ENCODE data around the gene CA10. TPM values are rescaled to one million over a fixed set of nuclear protein-coding genes. Genes with fewer than 3 reads are reported as not detected.

The CA10 gene
- total and polyA plus RNA-seq, 4 donors = not detected

DNA sequence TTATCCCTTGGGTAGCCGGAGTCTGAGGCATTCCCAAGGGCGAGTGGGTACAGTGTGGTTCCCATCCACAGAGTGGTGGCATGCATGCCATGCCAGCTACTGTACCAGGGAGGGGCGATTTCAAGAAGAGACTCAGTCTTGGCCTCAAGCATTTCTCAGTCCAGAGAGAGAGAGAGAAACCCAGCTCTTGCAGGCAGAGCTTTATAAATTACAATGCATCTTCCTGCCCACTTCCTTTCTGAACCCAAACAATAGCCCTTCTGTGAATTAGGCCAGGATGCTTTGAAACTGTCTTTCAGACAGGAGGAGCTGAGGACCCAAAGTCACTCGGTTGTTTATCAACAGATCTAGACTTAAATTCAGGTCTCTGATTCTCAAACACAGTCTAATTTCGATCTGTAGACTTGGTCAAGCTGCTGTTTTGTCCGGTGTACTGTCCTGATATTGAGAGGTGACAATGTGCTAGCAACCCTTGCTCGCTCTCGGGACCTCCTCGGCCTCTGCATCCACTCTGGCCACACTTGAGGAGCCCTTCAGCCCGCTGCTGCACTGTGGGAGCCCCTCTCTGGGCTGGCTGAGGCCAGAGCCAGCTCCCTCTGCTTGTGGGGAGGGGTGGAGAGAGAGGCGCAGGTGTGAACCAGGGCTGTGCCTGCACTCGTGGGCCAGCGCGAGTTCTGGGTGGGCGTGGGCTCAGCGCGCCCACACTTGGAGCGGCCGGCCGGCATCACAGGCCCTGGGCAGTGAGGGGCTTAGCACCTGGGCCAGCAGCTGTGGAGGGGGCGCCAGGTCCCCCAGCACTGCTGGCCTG is 490.2 kb downstream of the CA10 start:
- Histone ChIP-seq H3K36me3 (ENCODE audit: control insufficient read depth in 1 of 2, insufficient read depth in 2 of 2, low read length in 1 of 2) (no peaks in the 10 kb centered on the region), H3K9me3 (ENCODE audit: control insufficient read depth, low read length) (peaks cover 2% of the 10 kb centered on the region), H3K4me1 (ENCODE audit: control insufficient read depth in 1 of 2, insufficient read depth in 2 of 2, low read length in 2 of 2) (no peaks in the 10 kb centered on the region), H3K27me3 (ENCODE audit: control insufficient read depth in 1 of 2, insufficient read depth in 2 of 2, low read length in 1 of 2) (no peaks in the 10 kb centered on the region), H3K4me3 (ENCODE audit: low read length in 2 of 2) (no peak overlapping the region), H3K27ac (ENCODE audit: low read depth in 1 of 2, low read length in 2 of 2) (no peak overlapping the region)
- DNase-seq (no peak), ATAC-seq (ENCODE audit: low FRiP score) (no peak)
- 85 to 92% methylated on average over 15 to 21 of the region's 21 CpGs for WGBS, 2 donors
- intact Hi-C loops (cut with DNase I) = no loop called here

DNA sequence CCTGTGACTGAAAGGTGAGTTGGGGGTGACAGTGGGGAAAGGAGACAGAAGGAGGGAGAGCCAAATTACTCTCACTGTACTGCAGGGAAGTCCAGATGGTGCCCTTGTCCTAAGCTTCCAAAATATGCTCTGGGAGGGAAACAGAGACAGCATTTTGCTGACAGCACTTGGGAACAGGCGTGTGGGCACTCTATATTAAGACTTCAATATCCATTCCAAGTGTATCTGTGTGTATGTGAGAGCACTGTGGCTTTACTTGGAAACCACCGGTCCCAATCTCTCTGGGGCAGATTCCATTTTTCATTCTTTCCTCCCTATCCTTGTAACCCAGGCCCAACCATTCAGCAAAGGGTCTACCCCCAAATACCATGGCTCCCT is 490.8 kb downstream of the CA10 start:
- H3K27ac ChIP-seq (ENCODE audit: low read depth in 1 of 2, low read length in 2 of 2) = no peak overlapping the region
- no peak overlapping the region for H3K4me3 ChIP-seq (ENCODE audit: low read length in 2 of 2)
- no peak for ATAC-seq (ENCODE audit: low FRiP score)
- 70 to 71% methylated on average over 2 of the region's 2 CpGs for WGBS, 2 donors
- H3K9me3 ChIP-seq (ENCODE audit: control insufficient read depth, low read length) = peaks cover 2% of the 10 kb centered on the region
- no peaks in the 10 kb centered on the region for H3K27me3 ChIP-seq (ENCODE audit: control insufficient read depth in 1 of 2, insufficient read depth in 2 of 2, low read length in 1 of 2)
- H3K4me1 ChIP-seq (ENCODE audit: control insufficient read depth in 1 of 2, insufficient read depth in 2 of 2, low read length in 2 of 2) = no peaks in the 10 kb centered on the region
- H3K36me3 ChIP-seq (ENCODE audit: control insufficient read depth in 1 of 2, insufficient read depth in 2 of 2, low read length in 1 of 2) = no peaks in the 10 kb centered on the region
- intact Hi-C loops (cut with DNase I) = no loop called here
- DNase-seq = no peak

DNA sequence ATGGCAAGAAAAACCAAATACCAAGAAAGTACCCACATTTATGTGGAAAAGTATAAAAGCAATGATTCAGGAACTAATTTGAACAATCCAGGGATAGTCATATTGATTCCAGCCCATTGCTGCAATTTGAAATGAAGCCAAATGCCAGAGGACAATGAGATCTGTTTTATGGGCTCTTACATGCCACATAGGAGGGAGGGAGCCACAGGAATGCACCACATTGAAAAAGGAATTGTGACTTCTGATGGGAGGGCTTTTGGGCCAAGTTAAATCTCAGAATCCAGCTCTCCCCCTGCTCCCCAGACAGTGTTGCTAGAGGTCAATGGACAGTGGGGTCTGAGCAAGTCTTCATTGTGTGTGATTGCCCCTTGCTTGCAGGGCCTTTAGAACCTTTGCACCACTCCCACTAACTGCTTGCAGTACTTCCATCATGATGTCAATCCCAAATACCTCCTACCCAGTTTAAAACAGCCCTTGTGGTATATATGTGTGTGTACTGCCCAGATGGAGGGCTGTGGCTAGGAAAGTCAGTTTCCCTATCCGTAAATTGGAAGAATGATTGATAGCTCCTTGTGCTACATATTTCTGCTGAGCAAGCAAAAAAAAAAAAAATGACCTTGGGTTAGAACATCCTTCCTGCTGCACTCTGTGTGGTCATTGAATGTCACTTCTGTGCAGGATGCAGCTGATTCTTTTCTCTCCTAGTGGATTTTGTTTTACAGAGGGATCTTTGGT is 491.4 kb downstream of the CA10 start:
- DNase-seq = no peak
- WGBS, 2 donors = 50 to 59% methylated on average over 1 of the region's 1 CpG
- ATAC-seq (ENCODE audit: low FRiP score) = no peak
- H3K27ac ChIP-seq (ENCODE audit: low read depth in 1 of 2, low read length in 2 of 2) = no peak overlapping the region
- intact Hi-C loops (cut with DNase I) = no loop called here
- H3K4me1 ChIP-seq (ENCODE audit: control insufficient read depth in 1 of 2, insufficient read depth in 2 of 2, low read length in 2 of 2) = no peaks in the 10 kb centered on the region
- H3K9me3 ChIP-seq (ENCODE audit: control insufficient read depth, low read length) = peaks cover 2% of the 10 kb centered on the region
- no peaks in the 10 kb centered on the region for H3K27me3 ChIP-seq (ENCODE audit: control insufficient read depth in 1 of 2, insufficient read depth in 2 of 2, low read length in 1 of 2)
- H3K36me3 ChIP-seq (ENCODE audit: control insufficient read depth in 1 of 2, insufficient read depth in 2 of 2, low read length in 1 of 2) = no peaks in the 10 kb centered on the region
- H3K4me3 ChIP-seq (ENCODE audit: low read length in 2 of 2) = no peak overlapping the region

DNA sequence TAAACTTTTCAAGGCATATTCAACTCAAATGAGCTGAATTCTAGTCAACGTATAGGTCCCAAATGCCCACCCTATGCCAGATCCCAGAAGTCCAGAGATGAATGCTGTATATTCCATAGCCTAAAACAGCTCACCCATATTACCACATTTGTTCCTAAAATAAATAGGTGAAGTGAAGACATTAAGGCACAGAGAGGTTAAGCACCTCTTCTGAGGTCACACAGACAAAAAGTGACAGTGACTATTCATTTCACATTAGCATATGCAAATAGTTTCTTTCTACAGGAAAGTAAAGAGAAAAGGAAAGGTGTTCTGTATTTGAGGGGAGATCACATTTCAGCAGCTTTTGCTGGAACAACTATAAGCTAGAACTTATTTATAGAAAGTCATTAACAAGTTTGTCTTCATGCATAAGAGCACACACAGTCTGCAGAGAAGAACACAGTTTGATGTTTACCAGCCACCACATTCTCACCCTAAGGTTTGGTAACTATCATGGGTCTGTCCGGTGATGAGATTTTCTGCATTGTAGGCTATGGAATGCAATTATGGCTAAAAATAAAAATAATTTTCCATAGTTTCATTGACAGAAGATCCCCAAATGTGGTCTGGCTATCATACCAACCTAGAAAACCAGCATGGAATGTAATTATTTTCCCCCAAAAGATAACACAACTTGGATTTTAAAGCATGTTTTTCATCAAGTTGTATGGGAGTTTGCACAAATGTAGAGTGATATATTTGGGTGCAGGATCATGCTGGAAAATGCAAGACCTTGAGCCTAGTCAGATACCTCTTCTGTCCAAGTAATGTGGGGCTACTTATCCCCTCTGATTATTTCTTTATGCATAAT is 496.1 kb downstream of the CA10 start:
- H3K27ac ChIP-seq (ENCODE audit: low read depth in 1 of 2, low read length in 2 of 2) = no peak overlapping the region
- ATAC-seq (ENCODE audit: low FRiP score) (no peak), DNase-seq (no peak)
- H3K4me3 ChIP-seq (ENCODE audit: low read length in 2 of 2) = no peak overlapping the region
- intact Hi-C loops (cut with DNase I) = no loop called here
- H3K36me3 ChIP-seq (ENCODE audit: control insufficient read depth in 1 of 2, insufficient read depth in 2 of 2, low read length in 1 of 2) = no peaks in the 10 kb centered on the region
- 63 to 66% methylated on average over 2 of the region's 2 CpGs for WGBS, 2 donors
- no peaks in the 10 kb centered on the region for H3K27me3 ChIP-seq (ENCODE audit: control insufficient read depth in 1 of 2, insufficient read depth in 2 of 2, low read length in 1 of 2)
- no peaks in the 10 kb centered on the region for H3K9me3 ChIP-seq (ENCODE audit: control insufficient read depth, low read length)
- no peaks in the 10 kb centered on the region for H3K4me1 ChIP-seq (ENCODE audit: control insufficient read depth in 1 of 2, insufficient read depth in 2 of 2, low read length in 2 of 2)

DNA sequence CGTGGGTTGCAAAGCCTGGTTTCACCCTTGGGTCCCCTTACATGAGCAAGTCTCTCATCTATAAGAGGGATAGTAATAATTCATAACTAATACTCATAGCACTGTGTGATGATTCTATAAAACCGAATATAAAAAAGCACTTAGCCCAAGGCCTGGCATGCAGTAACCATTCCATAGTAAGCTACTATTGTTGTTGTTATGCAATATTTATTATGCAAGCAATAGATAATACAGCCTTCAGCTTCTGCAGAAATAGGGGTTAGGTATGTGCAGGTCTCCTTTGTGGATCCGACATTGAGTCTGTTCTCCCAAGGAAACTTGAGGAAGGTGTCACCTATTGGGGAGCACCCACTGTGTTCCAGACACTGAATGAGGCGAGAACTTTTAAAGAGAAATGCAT is 497.1 kb downstream of the CA10 start:
- ATAC-seq (ENCODE audit: low FRiP score) = no peak

DNA sequence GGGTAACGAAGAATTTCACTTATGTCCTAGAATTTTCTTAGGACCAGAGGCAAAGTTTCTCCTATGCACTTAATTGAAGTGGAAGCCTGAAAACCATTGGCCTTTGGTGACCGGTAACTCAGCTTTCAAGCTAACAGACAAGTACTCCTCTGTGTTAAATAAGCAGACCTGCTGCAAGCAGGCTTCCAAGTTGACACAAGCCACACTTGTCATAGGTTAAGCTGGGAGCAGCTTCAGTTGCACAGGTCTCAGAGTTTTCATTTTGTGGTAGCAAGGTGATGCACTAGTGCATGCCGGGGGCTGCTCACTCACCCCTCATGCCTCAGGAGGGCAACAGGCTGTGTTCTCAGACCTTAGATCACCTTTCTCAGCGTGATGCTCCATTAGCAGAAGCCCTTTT is 498.2 kb downstream of the CA10 start:
- DNase-seq (no peak), ATAC-seq (ENCODE audit: low FRiP score) (no peak)
- WGBS, 2 donors = 66 to 80% methylated on average over 4 of the region's 4 CpGs
- H3K27me3 ChIP-seq (ENCODE audit: control insufficient read depth in 1 of 2, insufficient read depth in 2 of 2, low read length in 1 of 2) = no peaks in the 10 kb centered on the region
- intact Hi-C loops (cut with DNase I) = no loop called here
- no peak overlapping the region for H3K27ac ChIP-seq (ENCODE audit: low read depth in 1 of 2, low read length in 2 of 2)
- no peaks in the 10 kb centered on the region for H3K4me1 ChIP-seq (ENCODE audit: control insufficient read depth in 1 of 2, insufficient read depth in 2 of 2, low read length in 2 of 2)
- no peak overlapping the region for H3K4me3 ChIP-seq (ENCODE audit: low read length in 2 of 2)
- no peaks in the 10 kb centered on the region for H3K36me3 ChIP-seq (ENCODE audit: control insufficient read depth in 1 of 2, insufficient read depth in 2 of 2, low read length in 1 of 2)
- H3K9me3 ChIP-seq (ENCODE audit: control insufficient read depth, low read length) = no peaks in the 10 kb centered on the region

More for the DNA sequence above, 497.1 kb downstream of the CA10 start:
- no peak overlapping the region for H3K4me3 ChIP-seq (ENCODE audit: low read length in 2 of 2)
- H3K27ac ChIP-seq (ENCODE audit: low read depth in 1 of 2, low read length in 2 of 2) = no peak overlapping the region
- DNase-seq = no peak
- 58 to 61% methylated on average over 4 of the region's 4 CpGs for WGBS, 2 donors
- intact Hi-C loops (cut with DNase I) = no loop called here
- no peaks in the 10 kb centered on the region for H3K9me3 ChIP-seq (ENCODE audit: control insufficient read depth, low read length)
- no peaks in the 10 kb centered on the region for H3K27me3 ChIP-seq (ENCODE audit: control insufficient read depth in 1 of 2, insufficient read depth in 2 of 2, low read length in 1 of 2)
- no peaks in the 10 kb centered on the region for H3K36me3 ChIP-seq (ENCODE audit: control insufficient read depth in 1 of 2, insufficient read depth in 2 of 2, low read length in 1 of 2)
- no peaks in the 10 kb centered on the region for H3K4me1 ChIP-seq (ENCODE audit: control insufficient read depth in 1 of 2, insufficient read depth in 2 of 2, low read length in 2 of 2)

DNA sequence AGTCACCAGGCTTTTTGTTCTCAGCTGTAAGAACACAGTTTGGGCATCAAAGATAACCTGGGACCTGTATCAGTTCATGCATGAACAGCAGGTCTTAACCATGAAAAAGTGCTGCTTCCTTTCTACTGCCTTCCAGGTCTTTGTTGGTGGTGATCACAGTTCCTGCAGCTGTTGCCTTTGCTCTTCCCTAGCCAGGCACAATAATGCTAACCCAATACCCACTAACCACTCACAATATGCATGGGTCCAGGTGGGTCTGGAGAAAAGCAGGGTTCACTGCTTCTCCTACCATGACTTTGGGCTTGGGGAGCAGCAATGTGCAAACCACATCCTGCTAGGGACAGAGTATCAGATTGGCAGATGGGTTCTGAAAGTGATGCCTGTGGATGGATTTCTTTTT is 501.3 kb downstream of the CA10 start:
- no peak for ATAC-seq (ENCODE audit: low FRiP score)
- H3K9me3 ChIP-seq (ENCODE audit: control insufficient read depth, low read length) = no peaks in the 10 kb centered on the region
- H3K4me3 ChIP-seq (ENCODE audit: low read length in 2 of 2) = no peak overlapping the region
- no peak overlapping the region for H3K27ac ChIP-seq (ENCODE audit: low read depth in 1 of 2, low read length in 2 of 2)
- intact Hi-C loops (cut with DNase I) = no loop called here
- no peaks in the 10 kb centered on the region for H3K4me1 ChIP-seq (ENCODE audit: control insufficient read depth in 1 of 2, insufficient read depth in 2 of 2, low read length in 2 of 2)
- no peaks in the 10 kb centered on the region for H3K27me3 ChIP-seq (ENCODE audit: control insufficient read depth in 1 of 2, insufficient read depth in 2 of 2, low read length in 1 of 2)
- no peak for DNase-seq
- H3K36me3 ChIP-seq (ENCODE audit: control insufficient read depth in 1 of 2, insufficient read depth in 2 of 2, low read length in 1 of 2) = no peaks in the 10 kb centered on the region

DNA sequence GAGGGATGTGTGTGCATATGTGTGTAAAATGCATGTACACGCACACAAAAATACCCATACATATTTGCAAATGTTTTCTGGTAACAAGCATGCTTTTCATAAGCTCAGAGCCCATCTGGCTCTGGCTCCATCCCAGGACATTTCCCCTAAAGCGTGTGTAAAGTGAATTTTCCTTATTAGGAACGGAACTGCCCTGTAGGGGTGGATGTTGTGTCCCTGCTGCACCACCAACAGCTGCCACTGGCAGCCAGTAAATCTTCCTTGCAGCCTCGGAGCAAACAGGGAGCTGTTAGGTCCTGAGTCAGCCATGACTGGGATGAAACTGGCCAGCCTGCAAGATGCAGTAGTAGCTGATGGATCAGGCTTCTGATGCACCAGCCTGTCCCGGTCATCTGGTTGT is 504.6 kb downstream of the CA10 start:
- Histone ChIP-seq H3K4me1 (ENCODE audit: control insufficient read depth in 1 of 2, insufficient read depth in 2 of 2, low read length in 2 of 2) (no peaks in the 10 kb centered on the region), H3K4me3 (ENCODE audit: low read length in 2 of 2) (no peak overlapping the region), H3K27ac (ENCODE audit: low read depth in 1 of 2, low read length in 2 of 2) (no peak overlapping the region), H3K27me3 (ENCODE audit: control insufficient read depth in 1 of 2, insufficient read depth in 2 of 2, low read length in 1 of 2) (no peaks in the 10 kb centered on the region), H3K36me3 (ENCODE audit: control insufficient read depth in 1 of 2, insufficient read depth in 2 of 2, low read length in 1 of 2) (no peaks in the 10 kb centered on the region), H3K9me3 (ENCODE audit: control insufficient read depth, low read length) (no peaks in the 10 kb centered on the region)
- intact Hi-C loops (cut with DNase I) = no loop called here
- ATAC-seq (ENCODE audit: low FRiP score) = no peak
- no peak for DNase-seq
- WGBS, 2 donors = 23 to 24% methylated on average over 5 of the region's 5 CpGs
